Fibroblast of upper back skin (primary cell): ENCODE results near the gene ATP9B.
"Not testable (repeated sequence)": the region's sequence is repeated elsewhere in the genome, so short reads cannot be mapped to it uniquely, and the experiment has no call there.

ENCODE experiments used
- DNase-seq: peaks from one replicate; pipeline ENCODE4 v3.0.0-alpha.2; 2013

The ATP9B gene

GRCh38 chr18:79302120-79302519, 232.9 kb downstream of the ATP9B start:
- no peak for DNase-seq

GRCh38 chr18:79305911-79306310, 236.7 kb downstream of the ATP9B start:
- no peak for DNase-seq

- no peak for DNase-seq
Observed at GRCh38 chr18:79309614-79310358, 240.6 kb downstream of the ATP9B start.

GRCh38 chr18:79314838-79315388, 245.7 kb downstream of the ATP9B start:
- DNase-seq = no peak

GRCh38 chr18:79315596-79315995, 246.4 kb downstream of the ATP9B start:
- DNase-seq = no peak

- no peak for DNase-seq
Observed at GRCh38 chr18:79317703-79318102, 248.5 kb downstream of the ATP9B start.

GRCh38 chr18:79318142-79318673, 249.0 kb downstream of the ATP9B start:
- DNase-seq = no peak

- no peak for DNase-seq
Observed at GRCh38 chr18:79320216-79320850, 251.1 kb downstream of the ATP9B start.

- DNase-seq = no peak
Observed at GRCh38 chr18:79321625-79322405, 252.6 kb downstream of the ATP9B start.

GRCh38 chr18:79322441-79322840, 253.2 kb downstream of the ATP9B start:
- no peak for DNase-seq

- no peak for DNase-seq
Observed at GRCh38 chr18:79323471-79323870, 254.3 kb downstream of the ATP9B start.

- peak; percentile 43 for DNase-seq
Observed at GRCh38 chr18:79326413-79327198, 257.4 kb downstream of the ATP9B start.

GRCh38 chr18:79327199-79327721, 258.1 kb downstream of the ATP9B start:
- no peak for DNase-seq

- not testable (repeated sequence) for DNase-seq
Observed at GRCh38 chr18:79327915-79328314, 258.7 kb downstream of the ATP9B start.

GRCh38 chr18:79328887-79329286, 259.7 kb downstream of the ATP9B start:
- no peak for DNase-seq

- DNase-seq = no peak
Observed at GRCh38 chr18:79329786-79330185, 260.6 kb downstream of the ATP9B start.

- no peak for DNase-seq
Observed at GRCh38 chr18:79332646-79333045, 263.5 kb downstream of the ATP9B start.

- no peak for DNase-seq
Observed at GRCh38 chr18:79333046-79333445, 263.9 kb downstream of the ATP9B start.

GRCh38 chr18:79334496-79335233, 265.5 kb downstream of the ATP9B start:
- DNase-seq = no peak

- no peak for DNase-seq
Observed at GRCh38 chr18:79335833-79336360, 266.7 kb downstream of the ATP9B start.

- no peak for DNase-seq
Observed at GRCh38 chr18:79336556-79337142, 267.5 kb downstream of the ATP9B start.
